Esophagus muscularis mucosa (tissue), 4 donors: ENCODE measurements around the gene ADCY7. TPM values are rescaled to one million over a fixed set of nuclear protein-coding genes. Genes with fewer than 3 reads are reported as not detected.

Experiments
- DNase-seq: peaks from one replicate; pipeline ENCODE4 v3.0.0-alpha.2; 2017; ENCODE audit errors: extremely low spot score
- H3K27ac ChIP-seq, 4 donors: fragments of 200-600 bp; sonication (generic); replicated peaks in 1 of 4; 1 replicate in 3 of 4; 2 replicates in 1 of 4; pipeline ENCODE4 v1.5.1; 2016 to 2019; ENCODE audit warnings: mild to moderate bottlenecking in 1 of 4
- H3K27me3 ChIP-seq, 4 donors: fragments of 200-600 bp; sonication (generic); one replicate each; pipeline versions ENCODE4 v1.5.1 to v1.6.0; 2016 to 2019
- H3K36me3 ChIP-seq, 4 donors: fragments of 200-600 bp; sonication (generic); one replicate each; pipeline ENCODE4 v1.5.1; 2016 to 2019
- H3K4me1 ChIP-seq, 4 donors: fragments of 200-600 bp; sonication (generic); one replicate each; pipeline ENCODE4 v1.5.1; 2016 to 2019
- H3K4me3 ChIP-seq, 4 donors: fragments of 200-600 bp; sonication (generic); 1 replicate in 2 of 4; 2 replicates in 2 of 4; pipeline ENCODE4 v1.5.1; 2016 to 2019; ENCODE audit warnings: mild to moderate bottlenecking in 4 of 4, moderate library complexity in 1 of 4
- H3K9me3 ChIP-seq, 4 donors: fragments of 200-600 bp; sonication (generic); 1 replicate in 3 of 4; 2 replicates in 1 of 4; pipeline ENCODE4 v1.5.1; 2016 to 2019
- EP300 ChIP-seq: sonication (generic); formaldehyde crosslinking; IDR thresholded peaks from one replicate; pipeline ENCODE4 v1.6.1; 2017; ENCODE audit warnings: antibody characterized with exemption
- POLR2A ChIP-seq: fragments of 450-650 bp; IDR thresholded peaks from one replicate; pipeline ENCODE4 v1.6.1; 2017; ENCODE audit warnings: antibody characterized with exemption, moderate library complexity, mild to moderate bottlenecking, low read depth
- POLR2AphosphoS5 ChIP-seq, 2 donors: sonication (generic); formaldehyde crosslinking; IDR thresholded peaks; one replicate each; pipeline ENCODE4 v1.6.1; 2017; ENCODE audit warnings: antibody characterized with exemption in 2 of 2
- WGBS: methylation state at CpG from one replicate; pipeline ENCODE4 v1.1.5; 2018; 5-methylcytosine and 5-hydroxymethylcytosine counted together
- intact Hi-C: fragments of 100-400 bp; cut with DNase I; formaldehyde crosslinking; loops from one replicate; pipeline ENCODE4 v1.15.1; 2023
- total RNA-seq, 4 donors: library from RNA; depleted of rRNA; stranded (reverse); fragments of >200 nt; gene quantifications; one replicate each; pipeline versions ENCODE4 v1.1.0 to v1.2.1, GENCODE V29; 2016
- TF ChIP-seq, protein P1 (sequence below), 3 experiments: fragments of 200-600 bp in 2 of 3; fragments of 450-650 bp in 1 of 3; sonication (generic) in 2 of 3; IDR thresholded peaks; one replicate each; pipeline ENCODE4 v1.5.1; 2017 to 2019; ENCODE audit warnings: antibody characterized with exemption in 3 of 3, mild to moderate bottlenecking in 2 of 3, moderate library complexity in 1 of 3

Gene ADCY7
- total RNA-seq, 4 donors from 2014 or later, result 12.3 to 17.4 (median 15.6) TPM

- Histone ChIP-seq H3K27ac (no peak overlapping the region), H3K4me1 (peaks cover 3 to 43% (median 27%) of the 10 kb centered on the region in 4 donors), H3K4me3 (no peak overlapping the region), H3K9me3 (no peaks in the 10 kb centered on the region), H3K27me3 (no peaks in the 10 kb centered on the region), H3K36me3 (no peaks in the 10 kb centered on the region)
- WGBS, result 93% methylated on average over 9 of the region's 13 CpGs
- no peak for DNase-seq
- TF ChIP-seq EP300 (no peak), POLR2AphosphoS5 (IDR thresholded peaks at IDR 0.05) (no peak), POLR2A (no peak)
- TF ChIP-seq, protein P1, sequence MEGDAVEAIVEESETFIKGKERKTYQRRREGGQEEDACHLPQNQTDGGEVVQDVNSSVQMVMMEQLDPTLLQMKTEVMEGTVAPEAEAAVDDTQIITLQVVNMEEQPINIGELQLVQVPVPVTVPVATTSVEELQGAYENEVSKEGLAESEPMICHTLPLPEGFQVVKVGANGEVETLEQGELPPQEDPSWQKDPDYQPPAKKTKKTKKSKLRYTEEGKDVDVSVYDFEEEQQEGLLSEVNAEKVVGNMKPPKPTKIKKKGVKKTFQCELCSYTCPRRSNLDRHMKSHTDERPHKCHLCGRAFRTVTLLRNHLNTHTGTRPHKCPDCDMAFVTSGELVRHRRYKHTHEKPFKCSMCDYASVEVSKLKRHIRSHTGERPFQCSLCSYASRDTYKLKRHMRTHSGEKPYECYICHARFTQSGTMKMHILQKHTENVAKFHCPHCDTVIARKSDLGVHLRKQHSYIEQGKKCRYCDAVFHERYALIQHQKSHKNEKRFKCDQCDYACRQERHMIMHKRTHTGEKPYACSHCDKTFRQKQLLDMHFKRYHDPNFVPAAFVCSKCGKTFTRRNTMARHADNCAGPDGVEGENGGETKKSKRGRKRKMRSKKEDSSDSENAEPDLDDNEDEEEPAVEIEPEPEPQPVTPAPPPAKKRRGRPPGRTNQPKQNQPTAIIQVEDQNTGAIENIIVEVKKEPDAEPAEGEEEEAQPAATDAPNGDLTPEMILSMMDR (IDR thresholded peaks at IDR 0.05), result no peak
- intact Hi-C loops, result no loop called here
Measured at GRCh38 chr16:50269061-50269705, 2.8 kb downstream of the ADCY7 start.

DNA sequence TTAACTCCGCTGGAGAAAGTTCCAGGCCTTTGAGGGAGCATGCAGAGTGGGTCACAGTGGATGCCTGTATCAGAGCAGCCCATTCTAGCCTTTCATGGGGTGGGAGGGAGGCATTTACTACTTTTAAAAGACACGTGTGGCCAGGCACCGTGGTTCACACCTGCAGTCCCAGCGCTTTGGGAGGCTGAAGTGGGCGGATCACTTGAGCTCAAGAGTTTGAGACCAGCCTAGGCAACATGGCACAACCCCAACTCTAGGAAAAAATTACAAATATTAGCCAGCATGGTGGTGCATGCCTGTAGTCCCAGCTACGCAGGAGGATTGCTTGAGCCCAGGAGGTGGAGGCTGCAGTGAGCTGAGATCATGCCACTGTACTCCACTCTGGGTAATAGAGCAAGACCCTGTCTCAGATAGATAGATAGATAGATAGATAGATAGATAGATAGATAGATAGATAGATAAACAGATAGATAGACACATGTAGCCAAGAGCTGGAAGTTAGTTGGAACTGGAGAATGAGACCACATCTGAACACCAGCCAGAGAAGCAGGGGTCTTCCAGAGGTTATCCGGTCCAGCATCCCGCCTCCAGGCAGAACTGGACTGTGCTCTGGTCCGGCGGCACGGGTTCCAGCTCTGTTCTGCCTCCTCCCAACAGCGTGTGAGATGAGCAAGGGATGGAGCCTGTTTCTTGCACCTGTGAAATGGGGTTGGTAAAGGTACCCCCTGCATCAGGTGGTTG is 3.6 kb downstream of the ADCY7 start:
- Histone ChIP-seq H3K27ac (no peak overlapping the region), H3K4me3 (no peak overlapping the region), H3K9me3 (no peaks in the 10 kb centered on the region), H3K36me3 (no peaks in the 10 kb centered on the region), H3K4me1 (peaks cover 3 to 43% (median 27%) of the 10 kb centered on the region in 4 donors), H3K27me3 (no peaks in the 10 kb centered on the region)
- TF ChIP-seq POLR2AphosphoS5 (IDR thresholded peaks at IDR 0.05) (no peak), POLR2A (no peak), EP300 (no peak)
- TF ChIP-seq, protein P1 (IDR thresholded peaks at IDR 0.05), result no peak
- 93% methylated on average over 12 of the region's 12 CpGs for WGBS
- DNase-seq, result no peak
- intact Hi-C loops, result no loop called here

GRCh38 chr16:50270510-50271147 is 4.3 kb downstream of the ADCY7 start:
- Histone ChIP-seq H3K36me3 (no peaks in the 10 kb centered on the region), H3K4me3 (no peak overlapping the region), H3K9me3 (no peaks in the 10 kb centered on the region), H3K27me3 (no peaks in the 10 kb centered on the region), H3K27ac (no peak overlapping the region), H3K4me1 (peaks cover 3 to 40% (median 24%) of the 10 kb centered on the region in 4 donors)
- WGBS, result 94% methylated on average over 7 of the region's 13 CpGs
- intact Hi-C loops, result no loop called here
- no peak for DNase-seq
- TF ChIP-seq POLR2A (no peak), POLR2AphosphoS5 (IDR thresholded peaks at IDR 0.05) (no peak), EP300 (no peak)
- TF ChIP-seq, protein P1 (IDR thresholded peaks at IDR 0.05), result no peak

DNA sequence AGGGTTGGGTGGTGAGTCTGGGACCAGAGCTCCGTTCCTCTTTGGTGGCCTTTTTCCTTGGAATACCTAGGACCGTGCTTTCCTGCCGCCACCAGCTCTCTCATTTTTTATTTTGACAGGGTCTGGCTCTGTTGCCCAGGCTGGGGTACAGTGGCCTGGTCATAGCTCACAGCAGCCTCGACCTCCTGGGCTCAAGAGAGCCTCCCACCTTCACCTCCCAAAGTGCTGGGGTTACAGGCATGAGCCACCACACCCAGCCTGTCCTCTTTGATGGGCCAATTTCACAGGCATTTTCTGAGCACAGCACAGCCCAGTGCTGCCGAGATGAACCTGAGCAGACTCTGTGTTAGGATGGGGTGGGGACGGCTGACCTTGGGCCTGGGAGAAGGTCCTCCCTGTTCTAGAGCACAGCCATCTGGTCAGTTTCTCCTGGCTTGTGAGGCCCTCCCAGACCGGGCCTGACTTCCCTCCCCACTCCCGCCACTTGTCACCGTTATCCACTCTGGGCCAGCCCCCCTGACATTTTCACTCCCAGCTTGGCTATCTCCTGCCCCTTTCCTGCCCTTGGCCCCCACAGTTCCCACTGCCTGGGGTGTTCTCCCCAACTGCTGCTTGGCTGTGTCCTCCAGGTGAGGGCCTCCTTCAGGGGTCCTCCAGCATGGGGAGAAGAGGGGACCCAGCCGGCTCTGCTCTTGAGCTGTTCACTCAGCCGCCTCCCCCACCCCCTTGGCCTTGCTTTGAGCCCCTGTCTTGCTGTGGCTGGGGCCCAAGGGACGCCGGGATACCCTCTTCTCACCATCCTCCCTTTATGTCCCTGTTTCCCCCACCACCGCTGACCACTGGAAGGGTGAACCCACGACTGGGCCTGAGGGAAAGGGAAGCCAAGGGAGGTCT is 5.0 kb downstream of the ADCY7 start:
- Histone ChIP-seq H3K9me3 (no peaks in the 10 kb centered on the region), H3K4me1 (peaks cover 0 to 33% (median 17%) of the 10 kb centered on the region in 4 donors), H3K36me3 (no peaks in the 10 kb centered on the region), H3K27ac (no peak overlapping the region), H3K27me3 (no peaks in the 10 kb centered on the region), H3K4me3 (no peak overlapping the region)
- 91% methylated on average over 14 of the region's 15 CpGs for WGBS
- intact Hi-C loops, result no loop called here
- TF ChIP-seq EP300 (no peak), POLR2AphosphoS5 (IDR thresholded peaks at IDR 0.05) (no peak), POLR2A (no peak)
- TF ChIP-seq, protein P1 (IDR thresholded peaks at IDR 0.05), result no peak
- no peak for DNase-seq
